NCI-H1694 treated with DMSO at 0.1 percent for 48 hours (cell line): ENCODE results near the gene DNASE2.
"Not testable (repeated sequence)": the region's sequence is repeated elsewhere in the genome, so short reads cannot be mapped to it uniquely, and the experiment has no call there.

Experiments used
- DNase-seq: peaks from one replicate; lab custom pipeline; 2025; lab: John Stamatoyannopoulos, UW

DNASE2 gene

GRCh38 chr19:12881172-12881808 is at the start of gene DNASE2:
Gene DNASE2, minus strand, starts transcription at chr19:12881449. Its CDS starts 74 bp downstream, at chr19:12881375.
- peak; percentile 94 for DNase-seq

- no peak for DNase-seq
These were observed 48.9 kb upstream of the DNASE2 start for GRCh38 chr19:12930002-12930645.

DNA sequence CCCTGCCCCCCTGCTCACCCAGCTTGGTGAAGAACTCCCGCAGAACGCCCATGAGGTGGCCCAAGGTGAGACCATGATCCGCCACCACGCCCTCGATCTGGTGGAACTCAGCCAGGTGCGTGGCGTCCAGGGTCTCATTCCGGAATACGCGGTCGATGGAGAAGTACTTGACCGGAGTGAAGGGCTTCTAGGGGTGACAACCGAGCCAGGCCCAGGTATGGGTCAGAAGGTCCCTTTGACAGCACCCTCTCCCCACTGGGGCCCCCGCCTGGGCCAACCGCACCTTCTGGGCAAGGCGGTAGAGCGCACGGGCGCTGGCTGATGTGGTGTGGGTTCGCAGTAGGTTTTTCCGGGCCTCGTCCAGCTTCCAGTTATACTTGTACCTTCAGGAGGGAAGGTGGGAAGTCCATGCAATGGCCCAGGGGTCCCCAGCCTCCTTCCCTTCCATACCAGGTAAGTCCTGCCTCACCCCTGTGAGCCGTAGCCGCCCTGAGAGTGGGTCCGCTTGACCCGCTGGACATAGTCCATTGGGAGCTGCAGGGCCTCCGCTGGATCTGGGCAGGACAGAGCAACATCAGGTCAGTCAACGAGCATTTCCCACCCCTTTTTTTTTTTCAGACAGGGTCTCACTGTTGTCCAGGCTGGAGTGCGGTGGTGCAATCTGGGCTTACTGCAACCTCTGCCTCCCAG is 43.5 kb upstream of the DNASE2 start:
- DNase-seq = no peak

- DNase-seq = no peak
These were observed 41.7 kb upstream of the DNASE2 start for GRCh38 chr19:12922959-12923358.

DNA sequence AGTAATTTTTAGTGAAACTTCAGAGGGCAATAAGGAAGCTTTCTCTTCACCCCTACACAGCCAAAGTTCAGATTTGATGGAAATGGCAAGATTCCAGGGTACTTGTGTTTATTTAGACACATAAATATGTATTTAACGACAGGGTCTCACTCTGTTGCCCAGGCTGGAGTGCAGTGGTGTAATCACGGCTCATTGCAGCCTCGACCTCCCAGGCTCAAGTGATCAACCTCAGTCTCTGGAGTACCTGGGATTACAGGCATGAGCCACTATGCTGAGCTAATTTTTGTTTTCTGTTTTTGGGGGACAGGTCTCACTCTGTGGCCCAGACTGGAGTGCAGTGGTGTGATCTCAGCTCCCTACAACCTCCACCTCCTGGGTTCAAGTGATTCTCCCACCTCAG is 39.8 kb upstream of the DNASE2 start:
- no peak for DNase-seq

DNA sequence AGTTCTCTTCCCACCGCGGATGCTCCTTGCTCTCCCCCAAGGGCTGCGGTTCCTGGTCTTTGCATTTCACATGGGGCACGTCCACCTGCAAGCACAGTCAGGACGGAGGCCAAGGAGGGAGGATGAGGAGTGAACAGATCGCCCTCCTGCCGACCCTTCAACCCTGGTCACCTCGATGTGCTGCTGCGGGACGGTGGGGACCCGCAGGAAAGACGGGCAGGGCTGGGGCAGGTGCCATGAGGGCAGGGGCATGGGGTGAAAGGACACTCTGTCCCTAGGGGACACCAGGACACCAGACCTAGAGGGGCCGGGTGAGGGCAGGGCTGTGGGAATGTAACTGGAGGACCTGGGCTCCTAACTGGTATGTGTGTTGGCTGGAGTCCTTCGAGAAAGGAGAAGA is 37.0 kb upstream of the DNASE2 start:
- no peak for DNase-seq

GRCh38 chr19:12915860-12916259 is 34.6 kb upstream of the DNASE2 start:
- DNase-seq = not testable (repeated sequence)

GRCh38 chr19:12913851-12914690 is 32.8 kb upstream of the DNASE2 start:
- DNase-seq = peak; percentile 23

DNA sequence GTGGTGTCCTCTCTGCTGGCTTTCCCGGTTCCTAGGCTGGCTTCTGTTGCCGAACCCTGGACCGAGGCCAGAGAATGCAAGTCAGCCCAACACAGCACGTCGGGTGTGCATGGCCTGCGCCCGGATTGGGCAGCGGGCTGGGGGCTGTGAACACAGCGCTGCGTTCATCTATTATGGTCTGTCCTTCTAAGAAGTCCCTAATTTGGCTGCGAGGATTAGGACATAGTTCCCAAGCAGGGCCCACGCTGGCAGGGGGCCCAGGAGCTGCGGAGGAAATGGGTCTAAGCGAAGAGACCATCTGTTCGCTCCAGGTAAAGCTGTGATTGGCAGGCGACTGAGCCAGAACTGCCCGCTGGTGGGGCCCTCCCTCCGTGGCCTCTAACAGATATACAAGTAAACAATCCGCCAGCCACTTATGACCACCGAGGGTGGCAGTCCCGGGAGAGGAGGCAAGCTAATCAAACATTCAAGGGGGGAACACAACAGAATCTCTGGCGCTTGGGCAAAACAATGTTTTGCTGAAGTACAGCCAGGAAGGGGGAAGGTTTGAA is 31.8 kb upstream of the DNASE2 start:
- DNase-seq = peak; percentile 91

DNA sequence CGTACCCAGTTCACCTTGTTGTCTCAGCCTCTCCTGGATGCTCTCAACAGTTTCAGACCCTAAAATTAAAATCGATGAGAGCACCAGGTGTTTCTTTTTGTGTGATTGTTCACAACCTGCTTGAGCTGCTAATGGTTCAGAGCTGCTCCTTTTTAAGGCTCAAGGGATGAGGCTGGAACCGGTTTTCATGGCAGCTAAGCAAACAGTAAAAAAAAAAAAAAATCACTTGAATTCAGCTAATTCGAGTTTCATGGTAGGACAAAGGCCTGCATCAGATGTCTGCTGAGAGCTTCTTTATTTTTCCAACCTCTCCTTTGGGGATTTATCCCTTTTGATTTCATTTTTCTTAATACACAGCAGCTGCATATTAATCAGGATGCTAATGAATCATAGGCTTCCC is 31.3 kb upstream of the DNASE2 start:
- no peak for DNase-seq

DNA sequence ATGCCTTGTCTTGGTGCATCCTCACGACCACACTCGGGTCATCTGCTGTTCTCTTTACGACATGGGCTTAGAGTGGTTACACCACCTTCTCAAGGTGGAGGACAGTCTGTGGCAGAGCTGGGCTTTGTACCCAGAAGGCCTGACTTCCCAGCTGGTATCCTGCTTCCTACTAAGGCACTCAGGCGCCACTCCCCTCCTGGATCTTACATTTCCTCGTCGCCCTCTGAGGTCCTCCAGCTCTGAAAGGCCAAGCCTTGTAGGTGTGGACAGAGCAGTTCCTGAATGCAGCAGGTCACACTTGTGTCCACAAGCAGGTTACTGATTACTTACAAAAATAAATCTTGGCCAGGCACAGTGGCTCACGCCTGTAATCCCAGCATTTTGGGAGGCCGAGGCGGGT is 25.9 kb upstream of the DNASE2 start:
- DNase-seq = no peak

- no peak for DNase-seq
These were observed 18.8 kb upstream of the DNASE2 start for GRCh38 chr19:12899891-12900518.

- no peak for DNase-seq
These were observed 15.2 kb upstream of the DNASE2 start for GRCh38 chr19:12896460-12896859.

- no peak for DNase-seq
These were observed 12.3 kb upstream of the DNASE2 start for GRCh38 chr19:12893582-12893981.

GRCh38 chr19:12891553-12892021 is 10.3 kb upstream of the DNASE2 start:
- no peak for DNase-seq

- peak; percentile 98 for DNase-seq
These were observed 9.7 kb upstream of the DNASE2 start, which contains the start of gene GCDH for GRCh38 chr19:12890787-12891552. Gene GCDH, plus strand, starts transcription at chr19:12891160. Its CDS starts 145 bp downstream, at chr19:12891305.

GRCh38 chr19:12890299-12890786 is 9.1 kb upstream of the DNASE2 start:
- not testable (repeated sequence) for DNase-seq

DNA sequence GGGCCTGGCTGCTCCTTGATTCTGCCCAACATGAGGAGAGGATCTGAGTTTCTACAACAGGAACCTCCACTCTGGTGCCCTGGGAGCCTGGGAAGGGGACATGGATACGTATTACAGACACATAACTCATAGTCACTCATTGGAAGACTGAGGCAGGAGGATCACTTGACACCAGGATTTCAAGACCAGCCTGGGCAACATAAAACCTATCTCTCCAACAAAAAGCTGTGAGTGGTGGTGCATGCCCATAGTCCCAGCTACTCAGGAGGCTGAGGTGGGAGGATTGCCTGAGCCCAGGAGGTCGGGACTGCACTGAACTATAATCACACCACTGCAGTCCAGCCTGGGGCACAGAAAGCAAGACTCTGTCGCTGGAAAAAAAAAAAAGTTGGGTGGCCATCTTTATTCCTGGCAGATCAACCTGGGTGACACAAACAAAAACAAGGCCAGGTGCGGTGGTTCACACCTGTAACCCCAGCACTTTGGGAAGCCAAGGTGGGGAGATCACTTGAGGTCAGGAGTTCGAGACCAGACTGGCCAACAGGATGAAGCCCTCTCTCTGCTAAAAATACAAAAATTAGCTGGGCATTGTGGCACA is 6.9 kb upstream of the DNASE2 start:
- no peak for DNase-seq

DNA sequence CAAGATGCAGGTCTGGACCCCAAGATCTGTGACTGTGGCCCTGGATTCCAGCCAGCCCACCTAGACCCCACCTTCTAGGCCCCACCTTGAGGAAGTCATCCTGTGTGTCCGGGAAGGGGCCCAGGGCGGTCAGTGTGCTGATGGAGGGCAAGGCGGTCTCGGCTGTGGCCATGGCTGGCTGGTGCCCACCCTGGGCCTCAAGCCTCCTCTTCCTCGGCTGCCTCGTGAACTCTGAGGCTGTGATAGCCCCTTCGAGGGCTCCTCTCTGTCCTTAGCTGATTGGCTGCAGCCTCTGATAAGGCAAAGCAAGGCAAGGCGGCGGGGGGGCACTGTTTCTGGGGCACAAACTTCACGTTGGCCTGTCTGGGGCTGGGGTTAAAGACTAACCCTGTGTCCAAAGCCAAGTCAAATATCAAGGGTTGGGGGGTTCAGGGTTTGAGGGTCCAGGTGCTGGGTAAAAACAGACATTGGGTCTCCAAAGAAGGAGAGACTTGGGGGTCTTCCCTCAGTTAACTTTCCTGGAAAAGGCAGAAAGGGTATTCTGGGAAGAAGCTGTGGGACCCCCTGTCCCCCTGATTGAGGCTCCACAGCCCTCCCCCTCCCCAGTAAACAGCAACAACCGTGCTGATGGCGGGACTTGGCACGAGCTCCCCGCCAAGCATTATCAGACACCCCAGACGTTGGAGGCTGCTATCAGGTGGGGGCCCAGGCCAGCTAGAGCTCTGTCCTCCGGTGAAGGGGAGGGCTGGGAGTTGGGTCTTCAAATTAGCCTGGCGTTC is 5.9 kb upstream of the DNASE2 start, which contains the start of gene KLF1:
KLF1 (minus strand) TSS at position 233 of the 779 bp plus-strand sequence; CDS start at position 172, 61 bp downstream.
- no peak for DNase-seq
